BJ (cell line): ENCODE measurements around the gene FGF3. TPM values are rescaled to one million over a fixed set of nuclear protein-coding genes. Genes with fewer than 3 reads are reported as not detected.

Experiments
- CTCF ChIA-PET: fragments of 350-600 bp; formaldehyde crosslinking; extraction: SDS; loops from one replicate; lab custom pipeline; 2021; ENCODE audit warnings: antibody characterized with exemption, inconsistent platforms; lab: Yijun Ruan, JAX
- POLR2A ChIA-PET: fragments of 300-600 bp; sonication (Branson Sonifier 250); formaldehyde crosslinking; extraction: SDS; loops from one replicate; lab custom pipeline; 2021; ENCODE audit warnings: antibody characterized with exemption; lab: Charles Lee
- DNase-seq: peaks from one replicate; pipeline ENCODE4 v3.0.0-alpha.2; 2011; ENCODE audit warnings: low read depth
- H3K27me3 ChIP-seq: 2 replicates; pipeline ENCODE4 v1.6.0; 2011; ENCODE audit warnings: low read length; ENCODE audit not compliant: control insufficient read depth, insufficient read depth
- H3K36me3 ChIP-seq: 2 replicates; pipeline ENCODE4 v1.5.1; 2011; ENCODE audit warnings: low read length; ENCODE audit not compliant: control insufficient read depth, insufficient read depth
- H3K4me3 ChIP-seq: 2 replicates; pipeline ENCODE4 v1.5.1; 2011; ENCODE audit warnings: low read depth, mild to moderate bottlenecking, control low read depth, low read length
- polyA plus RNA-seq: library from polyadenylated mRNA; depleted of rRNA; stranded (reverse); fragments of >200 nt; gene quantifications from 2 replicates; pipeline ENCODE4 v1.2.3, GENCODE V29; 2011
- TF ChIP-seq, protein P1 (sequence below): IDR thresholded peaks from 2 replicates; pipeline ENCODE4 v1.5.1; 2011; ENCODE audit warnings: low read depth, mild to moderate bottlenecking, control low read depth, inconsistent platforms, low read length, moderate library complexity; ENCODE audit not compliant: insufficient read depth

FGF3 gene
- polyA plus RNA-seq, 1 experiment: not detected

DNA sequence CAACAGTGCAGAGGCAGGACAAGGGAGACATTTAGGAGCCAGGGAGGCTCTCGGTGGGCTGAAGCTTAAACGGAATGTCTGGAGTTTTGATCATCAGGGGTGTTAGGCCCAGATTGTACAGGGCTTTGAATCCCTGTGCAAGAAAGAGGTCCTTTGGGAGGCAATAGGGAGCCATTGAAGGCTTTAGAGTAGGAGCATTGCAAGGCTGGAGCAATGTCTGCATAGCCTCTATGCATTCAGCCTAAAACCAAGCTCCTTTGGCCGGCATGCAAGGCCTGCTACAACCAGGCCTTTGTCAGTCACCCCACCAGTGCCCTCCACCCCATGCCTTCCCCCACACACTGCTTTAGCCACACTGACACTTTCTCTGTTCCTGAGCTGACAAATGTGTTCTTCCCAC is 47.4 kb upstream of the FGF3 start:
- TF ChIP-seq, protein P1, sequence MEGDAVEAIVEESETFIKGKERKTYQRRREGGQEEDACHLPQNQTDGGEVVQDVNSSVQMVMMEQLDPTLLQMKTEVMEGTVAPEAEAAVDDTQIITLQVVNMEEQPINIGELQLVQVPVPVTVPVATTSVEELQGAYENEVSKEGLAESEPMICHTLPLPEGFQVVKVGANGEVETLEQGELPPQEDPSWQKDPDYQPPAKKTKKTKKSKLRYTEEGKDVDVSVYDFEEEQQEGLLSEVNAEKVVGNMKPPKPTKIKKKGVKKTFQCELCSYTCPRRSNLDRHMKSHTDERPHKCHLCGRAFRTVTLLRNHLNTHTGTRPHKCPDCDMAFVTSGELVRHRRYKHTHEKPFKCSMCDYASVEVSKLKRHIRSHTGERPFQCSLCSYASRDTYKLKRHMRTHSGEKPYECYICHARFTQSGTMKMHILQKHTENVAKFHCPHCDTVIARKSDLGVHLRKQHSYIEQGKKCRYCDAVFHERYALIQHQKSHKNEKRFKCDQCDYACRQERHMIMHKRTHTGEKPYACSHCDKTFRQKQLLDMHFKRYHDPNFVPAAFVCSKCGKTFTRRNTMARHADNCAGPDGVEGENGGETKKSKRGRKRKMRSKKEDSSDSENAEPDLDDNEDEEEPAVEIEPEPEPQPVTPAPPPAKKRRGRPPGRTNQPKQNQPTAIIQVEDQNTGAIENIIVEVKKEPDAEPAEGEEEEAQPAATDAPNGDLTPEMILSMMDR: no peak
- ChIA-PET POLR2A (interaction anchor here (0.6 kb wide), 1 partner anchor 261 kb away, joined by 3 read pairs; no protein-coding TSS in a partner anchor), CTCF (interaction anchor here (1.3 kb wide), 1 partner anchor 17 kb away, joined by 6 read pairs; no protein-coding TSS in a partner anchor)
- DNase-seq: no peak
- peaks cover 13% of the 10 kb centered on the region for H3K27me3 ChIP-seq
- H3K4me3 ChIP-seq: no peak overlapping the region
- H3K36me3 ChIP-seq: no peaks in the 10 kb centered on the region

DNA sequence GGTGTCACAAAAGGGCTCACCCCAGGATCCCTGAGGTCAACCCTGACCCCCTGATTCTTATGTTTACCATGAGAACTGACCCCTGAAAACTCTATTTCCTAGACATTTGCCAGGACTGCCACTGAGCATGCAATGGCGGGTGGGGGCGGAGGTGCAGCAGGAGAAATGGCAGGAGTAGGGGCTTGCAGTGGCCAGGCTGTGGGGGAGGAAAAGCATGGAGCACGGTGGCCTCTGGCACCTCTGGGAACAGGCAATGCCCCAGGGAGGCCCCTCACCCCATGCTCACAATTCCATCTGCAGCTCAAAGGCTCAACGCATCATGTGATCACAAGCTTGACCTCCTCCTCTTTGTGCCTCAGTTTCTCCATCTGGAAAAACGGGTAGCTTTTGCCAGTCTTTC is 46.5 kb upstream of the FGF3 start:
- Histone ChIP-seq H3K27me3 (peaks cover 16% of the 10 kb centered on the region), H3K4me3 (no peak overlapping the region), H3K36me3 (no peaks in the 10 kb centered on the region)
- DNase-seq: no peak
- POLR2A ChIA-PET: no interaction called here
- TF ChIP-seq, protein P1: no peak
- CTCF ChIA-PET: interaction anchor here (1.3 kb wide), 1 partner anchor 16 kb away, joined by 6 read pairs; no protein-coding TSS in a partner anchor

DNA sequence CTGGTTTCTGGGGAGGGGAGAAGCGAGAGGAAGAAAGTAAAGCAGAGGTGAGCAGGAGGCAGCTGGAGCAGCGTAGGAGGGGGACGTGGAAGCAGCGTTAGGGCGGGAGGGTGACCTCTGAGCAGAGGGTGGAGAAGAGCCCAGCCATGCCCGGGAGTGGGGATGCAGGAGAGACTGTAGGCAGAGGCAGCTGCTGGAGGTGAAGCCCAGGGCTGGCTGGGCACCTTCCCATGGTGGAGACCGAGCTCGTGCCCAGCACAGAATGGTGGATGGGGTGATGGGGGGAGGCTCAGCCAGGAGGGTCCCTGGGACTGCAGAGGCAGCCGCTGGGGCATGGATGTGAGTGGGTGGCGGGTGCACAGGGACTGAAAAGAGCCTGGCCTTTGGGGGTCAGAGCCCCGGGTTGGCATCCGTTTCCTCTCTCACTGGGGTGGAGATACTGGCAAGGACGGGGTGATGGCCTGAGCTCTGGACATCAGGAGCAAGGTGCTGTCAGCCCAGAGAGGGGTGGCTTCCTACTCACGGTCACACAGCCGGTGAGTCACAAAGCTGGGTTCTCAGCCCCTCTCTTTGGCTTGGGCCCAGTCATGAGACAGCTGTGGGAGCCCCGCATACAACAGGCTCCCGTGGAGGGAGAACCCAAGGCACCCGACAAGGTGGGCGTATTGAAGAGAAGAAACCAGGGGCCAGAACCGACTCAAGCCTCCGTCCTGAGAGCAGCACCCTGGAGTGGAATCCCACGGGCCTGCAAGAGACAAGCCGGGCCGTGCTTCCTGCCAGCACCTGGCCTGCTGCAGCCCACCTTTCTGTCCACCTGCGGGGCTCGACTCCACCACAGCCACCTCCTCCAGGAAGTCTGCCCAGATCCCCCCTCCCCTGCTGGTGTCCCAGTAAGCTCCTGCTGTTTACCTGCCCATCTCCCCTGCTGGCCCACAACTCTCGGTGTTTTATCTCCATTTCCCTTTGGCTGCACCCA is 45.8 kb upstream of the FGF3 start:
- DNase-seq: no peak
- H3K4me3 ChIP-seq: no peak overlapping the region
- TF ChIP-seq, protein P1: no peak
- ChIA-PET CTCF (no interaction called here), POLR2A (no interaction called here)
- H3K36me3 ChIP-seq: no peaks in the 10 kb centered on the region
- peaks cover 17% of the 10 kb centered on the region for H3K27me3 ChIP-seq

DNA sequence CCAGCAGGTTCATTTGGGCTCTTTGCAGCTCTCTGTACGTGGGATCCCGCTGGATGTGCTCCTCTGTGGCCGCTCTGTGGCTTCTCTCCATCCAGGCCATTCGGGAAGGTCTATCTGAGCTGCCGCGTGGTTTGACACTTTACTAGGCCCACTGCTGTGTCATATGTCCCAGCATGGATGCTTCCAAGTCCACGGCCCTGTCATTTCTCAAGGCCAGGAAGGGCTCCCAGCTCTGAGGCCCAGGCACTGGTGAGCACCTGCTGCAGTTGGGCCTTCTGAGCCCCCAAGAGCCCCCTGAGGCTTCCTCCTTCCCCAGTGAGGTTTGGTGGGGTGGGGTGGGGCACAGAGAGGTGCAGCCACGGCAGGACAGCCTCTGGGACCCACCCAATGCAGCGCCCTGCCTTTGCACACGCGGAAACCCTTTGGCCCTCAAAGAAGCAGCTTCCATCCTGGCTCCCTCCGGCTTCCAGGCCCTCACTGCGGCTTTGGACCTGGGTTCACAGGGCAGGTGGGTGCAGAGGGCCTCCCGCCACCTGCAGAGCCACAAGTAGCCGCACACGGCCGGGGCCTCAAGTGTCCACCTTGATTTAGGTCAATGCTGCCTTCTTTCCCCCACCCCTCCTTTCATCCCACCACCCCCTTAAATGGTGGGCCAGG is 44.5 kb upstream of the FGF3 start:
- TF ChIP-seq, protein P1: no peak
- Histone ChIP-seq H3K4me3 (no peak overlapping the region), H3K27me3 (peaks cover 15% of the 10 kb centered on the region), H3K36me3 (no peaks in the 10 kb centered on the region)
- CTCF ChIA-PET: no interaction called here
- POLR2A ChIA-PET: no interaction called here
- DNase-seq: no peak

DNA sequence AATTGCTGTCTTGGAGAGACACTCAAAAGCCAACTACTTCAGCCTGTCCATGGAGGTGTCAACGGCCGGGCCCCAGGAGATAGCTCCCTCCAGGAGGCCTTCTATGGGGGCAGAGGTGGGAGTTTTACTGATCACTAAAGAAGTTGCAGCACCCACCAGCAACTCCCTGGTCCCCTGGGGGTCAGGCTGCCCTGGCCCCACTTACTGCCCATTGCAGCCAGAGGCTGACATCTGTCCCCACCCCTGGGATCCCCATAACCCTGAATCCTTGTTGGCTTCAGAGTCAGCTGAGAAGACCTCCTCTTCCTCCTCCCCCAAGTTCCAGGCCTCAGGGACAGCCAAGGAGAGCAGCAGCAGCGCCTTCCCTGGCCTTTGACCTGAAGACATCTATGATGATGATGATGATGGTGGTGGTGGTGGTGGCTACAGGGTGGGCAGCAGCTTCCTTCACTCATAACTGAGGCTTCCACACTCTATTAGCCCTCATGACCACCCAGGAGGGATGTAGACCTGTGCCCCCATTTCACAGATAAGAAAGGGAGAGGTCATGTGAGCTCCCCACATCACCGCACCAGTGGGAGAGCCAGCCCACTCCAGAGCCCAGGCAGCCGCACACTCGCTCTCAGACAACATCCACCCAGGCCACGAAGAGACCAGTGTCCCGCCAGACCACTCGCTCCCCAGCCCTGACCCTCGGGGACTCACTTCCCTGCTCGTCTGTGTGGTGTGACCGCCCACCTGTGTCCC is 43.8 kb upstream of the FGF3 start:
- Histone ChIP-seq H3K4me3 (no peak overlapping the region), H3K27me3 (peaks cover 15% of the 10 kb centered on the region), H3K36me3 (no peaks in the 10 kb centered on the region)
- POLR2A ChIA-PET: no interaction called here
- CTCF ChIA-PET: no interaction called here
- no peak for DNase-seq
- TF ChIP-seq, protein P1: no peak
